ENCODE data around the gene SQSTM1.

DNA sequence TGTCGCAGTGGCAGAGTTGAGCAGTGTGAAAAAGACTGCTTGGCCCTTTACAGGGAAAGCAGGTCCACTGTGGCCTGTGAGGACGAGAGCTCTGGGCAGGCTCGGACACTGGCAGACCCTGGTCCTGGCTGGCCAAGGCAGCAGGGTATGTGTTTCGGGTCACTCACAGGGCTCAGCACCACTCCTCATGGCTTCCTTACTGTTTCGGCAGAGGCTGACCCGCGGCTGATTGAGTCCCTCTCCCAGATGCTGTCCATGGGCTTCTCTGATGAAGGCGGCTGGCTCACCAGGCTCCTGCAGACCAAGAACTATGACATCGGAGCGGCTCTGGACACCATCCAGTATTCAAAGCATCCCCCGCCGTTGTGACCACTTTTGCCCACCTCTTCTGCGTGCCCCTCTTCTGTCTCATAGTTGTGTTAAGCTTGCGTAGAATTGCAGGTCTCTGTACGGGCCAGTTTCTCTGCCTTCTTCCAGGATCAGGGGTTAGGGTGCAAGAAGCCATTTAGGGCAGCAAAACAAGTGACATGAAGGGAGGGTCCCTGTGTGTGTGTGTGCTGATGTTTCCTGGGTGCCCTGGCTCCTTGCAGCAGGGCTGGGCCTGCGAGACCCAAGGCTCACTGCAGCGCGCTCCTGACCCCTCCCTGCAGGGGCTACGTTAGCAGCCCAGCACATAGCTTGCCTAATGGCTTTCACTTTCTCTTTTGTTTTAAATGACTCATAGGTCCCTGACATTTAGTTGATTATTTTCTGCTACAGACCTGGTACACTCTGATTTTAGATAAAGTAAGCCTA, 15.7 kb downstream of the SQSTM1 start:
- TF ChIP-seq CTCF (conservative IDR thresholded peaks at IDR 0.05; ENCODE audit: low read depth, low read length) (no peak), EZH2 (IDR thresholded peaks at IDR 0.05; ENCODE audit: borderline replicate concordance, low read depth, low read length, poor library complexity, severe bottlenecking) (no peak)

Measured in A673 (cell line).